Neural crest cell (in vitro differentiated cells): ENCODE measurements around the gene CCDC83. TPM values are rescaled to one million over a fixed set of nuclear protein-coding genes. Genes with fewer than 3 reads are reported as not detected.

ENCODE experiments used
- DNase-seq: peaks from one replicate; pipeline ENCODE4 v3.0.0; 2021; ENCODE audit warnings: low read depth, mixed read lengths, low spot score
- H3K27ac Mint-ChIP-seq: one replicate; pipeline ENCODE4 v1.8.0; 2021; ENCODE audit warnings: mild to moderate bottlenecking, mixed read lengths; ENCODE audit not compliant: unreplicated experiment
- H3K27me3 Mint-ChIP-seq: 2 replicates; pipeline ENCODE4 v1.8.0; 2021; ENCODE audit warnings: low read depth, mild to moderate bottlenecking, mixed read lengths
- H3K36me3 Mint-ChIP-seq: 2 replicates; pipeline ENCODE4 v1.8.0; 2021; ENCODE audit warnings: low read depth, mild to moderate bottlenecking, mixed read lengths
- H3K4me1 Mint-ChIP-seq: 2 replicates; pipeline ENCODE4 v1.8.0; 2021; ENCODE audit warnings: mixed read lengths
- H3K4me3 Mint-ChIP-seq: one replicate; pipeline ENCODE4 v1.8.0; 2021; ENCODE audit warnings: mild to moderate bottlenecking, mixed read lengths
- H3K9me3 Mint-ChIP-seq: 2 replicates; pipeline ENCODE4 v1.8.0; 2021; ENCODE audit warnings: mixed read lengths
- total RNA-seq: library from RNA; stranded (reverse); gene quantifications from 2 replicates; pipeline ENCODE4 v1.2.1, GENCODE V29; 2021
- TF ChIP-seq, protein P1 (sequence below): fragments of 200-600 bp; sonication (generic); conservative IDR thresholded peaks from 2 replicates; pipeline ENCODE4 v1.5.0; 2021; ENCODE audit warnings: antibody characterized with exemption, mild to moderate bottlenecking

Gene CCDC83
- total RNA-seq, 1 donor from 2014 or later = not detected

DNA sequence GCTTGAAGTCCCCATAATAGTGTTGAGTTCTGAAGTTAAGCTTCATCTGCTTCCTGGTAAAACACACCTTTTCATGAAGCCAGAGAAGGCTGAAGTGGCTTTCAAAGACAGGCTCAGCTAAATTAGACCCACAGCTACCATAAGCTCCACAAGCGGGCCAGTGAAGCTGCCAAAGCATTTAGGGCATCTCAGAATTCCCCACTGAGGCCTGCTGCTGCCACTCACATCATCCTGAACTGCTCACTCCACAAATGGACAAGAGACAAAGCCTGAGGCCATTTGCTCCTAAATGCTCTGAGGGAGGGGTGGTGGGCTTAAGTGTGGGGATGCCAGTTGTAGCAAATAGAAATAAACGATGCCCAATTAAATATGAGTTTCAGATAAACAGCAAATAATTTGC is 14.6 kb downstream of the CCDC83 start:
- H3K36me3 Mint-ChIP-seq = no peaks in the 10 kb centered on the region
- H3K4me1 Mint-ChIP-seq = peaks cover 5% of the 10 kb centered on the region
- TF ChIP-seq, protein P1, sequence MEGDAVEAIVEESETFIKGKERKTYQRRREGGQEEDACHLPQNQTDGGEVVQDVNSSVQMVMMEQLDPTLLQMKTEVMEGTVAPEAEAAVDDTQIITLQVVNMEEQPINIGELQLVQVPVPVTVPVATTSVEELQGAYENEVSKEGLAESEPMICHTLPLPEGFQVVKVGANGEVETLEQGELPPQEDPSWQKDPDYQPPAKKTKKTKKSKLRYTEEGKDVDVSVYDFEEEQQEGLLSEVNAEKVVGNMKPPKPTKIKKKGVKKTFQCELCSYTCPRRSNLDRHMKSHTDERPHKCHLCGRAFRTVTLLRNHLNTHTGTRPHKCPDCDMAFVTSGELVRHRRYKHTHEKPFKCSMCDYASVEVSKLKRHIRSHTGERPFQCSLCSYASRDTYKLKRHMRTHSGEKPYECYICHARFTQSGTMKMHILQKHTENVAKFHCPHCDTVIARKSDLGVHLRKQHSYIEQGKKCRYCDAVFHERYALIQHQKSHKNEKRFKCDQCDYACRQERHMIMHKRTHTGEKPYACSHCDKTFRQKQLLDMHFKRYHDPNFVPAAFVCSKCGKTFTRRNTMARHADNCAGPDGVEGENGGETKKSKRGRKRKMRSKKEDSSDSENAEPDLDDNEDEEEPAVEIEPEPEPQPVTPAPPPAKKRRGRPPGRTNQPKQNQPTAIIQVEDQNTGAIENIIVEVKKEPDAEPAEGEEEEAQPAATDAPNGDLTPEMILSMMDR = no peak
- no peak overlapping the region for H3K27ac Mint-ChIP-seq
- no peak for DNase-seq
- H3K4me3 Mint-ChIP-seq = no peak overlapping the region
- H3K9me3 Mint-ChIP-seq = no peaks in the 10 kb centered on the region
- no peaks in the 10 kb centered on the region for H3K27me3 Mint-ChIP-seq

DNA sequence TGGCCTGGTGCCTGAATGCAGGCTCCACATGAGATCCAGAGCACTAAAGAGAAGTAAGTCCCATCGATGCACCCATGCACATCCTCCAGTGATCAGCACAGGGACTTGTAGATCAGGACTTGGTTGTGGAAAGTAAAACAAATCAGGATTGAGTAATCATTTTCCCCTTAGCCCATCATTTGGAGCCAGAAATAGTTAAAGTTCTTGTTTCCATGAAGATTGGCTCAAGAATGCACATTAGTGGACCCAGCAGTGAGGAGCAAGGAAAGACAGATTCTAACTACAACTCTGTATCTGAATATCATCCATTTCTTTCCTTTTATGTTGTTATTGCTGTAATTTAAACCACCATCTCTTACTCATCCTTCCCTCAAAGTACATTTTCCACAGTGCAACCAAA is 19.1 kb downstream of the CCDC83 start:
- Mint-ChIP-seq H3K27ac (no peak overlapping the region), H3K36me3 (no peaks in the 10 kb centered on the region), H3K27me3 (no peaks in the 10 kb centered on the region), H3K4me3 (no peak overlapping the region), H3K4me1 (no peaks in the 10 kb centered on the region), H3K9me3 (no peaks in the 10 kb centered on the region)
- TF ChIP-seq, protein P1 = no peak
- DNase-seq = no peak

DNA sequence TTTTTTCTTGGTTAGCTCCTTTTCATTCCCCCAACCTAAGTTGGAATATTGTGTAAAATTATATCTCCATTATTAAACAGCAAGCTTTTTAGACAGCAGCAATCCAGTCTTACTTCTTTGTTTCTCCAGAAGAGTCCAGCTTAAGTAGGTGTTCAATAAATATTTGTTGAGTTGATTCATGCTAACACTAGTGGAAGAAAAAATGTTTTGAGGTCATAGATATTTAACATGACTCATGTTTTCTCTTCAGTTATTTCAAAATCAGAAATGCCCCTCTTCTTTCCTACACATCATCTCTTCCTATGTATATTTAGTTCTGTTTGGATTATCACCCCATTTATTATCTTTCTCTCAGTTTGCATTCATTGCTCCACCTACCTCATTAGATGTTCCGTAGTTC is 20.3 kb downstream of the CCDC83 start:
- no peaks in the 10 kb centered on the region for H3K4me1 Mint-ChIP-seq
- H3K27ac Mint-ChIP-seq = no peak overlapping the region
- no peaks in the 10 kb centered on the region for H3K9me3 Mint-ChIP-seq
- TF ChIP-seq, protein P1 = no peak
- no peaks in the 10 kb centered on the region for H3K36me3 Mint-ChIP-seq
- H3K27me3 Mint-ChIP-seq = no peaks in the 10 kb centered on the region
- H3K4me3 Mint-ChIP-seq = no peak overlapping the region
- no peak for DNase-seq

DNA sequence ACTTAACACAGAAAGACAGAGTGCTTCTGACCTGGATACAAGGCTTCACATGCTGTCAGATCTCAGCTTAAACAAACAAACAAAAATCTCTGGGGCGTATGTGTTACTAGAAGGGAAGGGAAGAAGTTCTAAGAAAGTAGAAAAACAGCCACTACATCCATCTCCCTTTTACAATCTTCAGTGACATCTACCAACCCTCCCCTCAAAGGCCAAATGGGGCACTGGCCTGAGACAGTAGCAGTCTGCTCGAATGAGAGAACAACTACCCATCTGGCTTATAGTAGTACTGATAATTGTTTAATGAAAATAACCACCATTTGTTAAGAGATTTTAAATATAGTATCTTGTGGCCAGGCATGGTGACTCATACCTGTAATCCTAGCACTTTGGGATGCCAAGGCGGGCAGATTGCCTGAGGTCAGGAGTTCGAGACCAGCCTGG is 29.4 kb downstream of the CCDC83 start:
- H3K27me3 Mint-ChIP-seq = no peaks in the 10 kb centered on the region
- no peak overlapping the region for H3K4me3 Mint-ChIP-seq
- no peaks in the 10 kb centered on the region for H3K36me3 Mint-ChIP-seq
- no peaks in the 10 kb centered on the region for H3K4me1 Mint-ChIP-seq
- no peaks in the 10 kb centered on the region for H3K9me3 Mint-ChIP-seq
- TF ChIP-seq, protein P1 = no peak
- no peak overlapping the region for H3K27ac Mint-ChIP-seq
- no peak for DNase-seq

DNA sequence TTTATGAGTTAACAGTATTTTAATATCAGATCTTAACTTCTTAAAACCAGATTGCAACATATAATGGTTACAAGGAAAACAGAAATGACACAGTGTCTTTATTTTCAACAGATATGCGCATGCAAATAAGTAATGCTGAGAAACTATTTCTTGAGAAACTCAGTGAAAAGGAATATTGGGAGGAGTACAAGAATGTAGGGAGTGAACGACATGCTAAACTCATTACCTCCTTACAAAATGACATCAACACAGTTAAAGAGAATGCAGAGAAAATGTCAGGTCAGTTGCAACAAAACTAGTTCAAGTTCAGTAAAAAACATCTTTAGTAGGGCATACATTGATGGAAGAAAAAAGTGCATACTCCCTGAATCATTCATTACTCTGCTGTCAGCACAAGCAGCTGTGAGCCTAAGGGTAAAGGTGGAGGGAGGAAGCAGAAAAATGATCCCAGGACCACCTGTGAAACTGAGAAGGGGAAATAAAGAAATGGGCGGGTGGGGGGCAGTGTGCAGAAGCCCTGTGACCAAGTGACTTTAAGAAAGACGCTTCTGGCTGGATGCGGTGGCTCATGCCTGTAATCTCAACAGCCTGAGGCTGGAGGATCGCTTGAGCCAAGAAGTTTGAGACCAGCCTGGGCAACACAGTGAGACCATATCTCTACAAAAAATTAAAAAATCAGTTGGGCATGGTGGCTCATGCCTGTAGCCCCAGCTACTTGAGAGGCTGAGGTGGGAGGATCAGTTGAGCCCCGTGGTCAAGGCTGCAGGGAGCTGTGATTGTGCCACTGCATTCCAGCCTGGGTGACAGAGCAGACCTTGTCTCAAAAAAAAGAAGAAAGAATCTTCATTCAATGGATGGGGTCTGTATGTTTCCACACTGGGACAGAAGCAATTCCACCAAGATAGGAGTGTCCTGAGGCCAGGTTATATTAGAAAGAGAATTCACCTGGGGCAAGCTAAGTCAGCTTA is 31.2 kb downstream of the CCDC83 start:
- TF ChIP-seq, protein P1 = no peak
- Mint-ChIP-seq H3K9me3 (no peaks in the 10 kb centered on the region), H3K27ac (no peak overlapping the region), H3K27me3 (no peaks in the 10 kb centered on the region), H3K4me3 (no peak overlapping the region), H3K4me1 (no peaks in the 10 kb centered on the region), H3K36me3 (no peaks in the 10 kb centered on the region)
- DNase-seq = no peak
